Breast epithelium (tissue), 4 donors: ENCODE data around the gene PARVA. TPM values are rescaled to one million over a fixed set of nuclear protein-coding genes. Genes with fewer than 3 reads are reported as not detected.

Source experiments
- DNase-seq, 2 donors: peaks; one replicate each; pipeline ENCODE4 v3.0.0-alpha.2; 2019; ENCODE audit warnings: low spot score in 2 of 2
- H3K27ac ChIP-seq, 2 donors: fragments of 200-600 bp; sonication (generic) in 1 of 2; one replicate each; pipeline ENCODE4 v1.5.1; 2016 to 2019; ENCODE audit warnings: mild to moderate bottlenecking in 1 of 2
- H3K27me3 ChIP-seq, 2 donors: fragments of 200-600 bp; sonication (generic) in 1 of 2; one replicate each; pipeline versions ENCODE4 v1.5.1 to v1.6.0; 2017 to 2019; ENCODE audit warnings: control low read depth in 1 of 2, mild to moderate bottlenecking in 1 of 2
- H3K36me3 ChIP-seq: fragments of 200-600 bp; one replicate; pipeline ENCODE4 v1.5.1; 2019
- H3K4me1 ChIP-seq, 2 donors: fragments of 200-600 bp; sonication (generic); one replicate each; pipeline ENCODE4 v1.5.1; 2016 to 2019; ENCODE audit warnings: control low read depth in 1 of 2
- H3K4me3 ChIP-seq, 3 donors: fragments of 200-600 bp; sonication (generic); 1 replicate in 2 of 3; 2 replicates in 1 of 3; pipeline ENCODE4 v1.5.1; 2016 to 2019; ENCODE audit warnings: mild to moderate bottlenecking in 3 of 3, moderate library complexity in 2 of 3
- H3K9me3 ChIP-seq, 2 donors: fragments of 200-600 bp; sonication (generic) in 1 of 2; one replicate each; pipeline ENCODE4 v1.5.1; 2016 to 2019; ENCODE audit warnings: control low read depth in 1 of 2
- POLR2A ChIP-seq: fragments of 450-650 bp; IDR thresholded peaks from one replicate; pipeline ENCODE4 v1.6.1; 2016; ENCODE audit warnings: antibody characterized with exemption, mild to moderate bottlenecking, moderate library complexity
- POLR2AphosphoS5 ChIP-seq, 3 donors: sonication (generic); formaldehyde crosslinking; IDR thresholded peaks; one replicate each; pipeline ENCODE4 v1.6.1; 2017; ENCODE audit warnings: antibody characterized with exemption in 3 of 3
- intact Hi-C: fragments of 100-400 bp; cut with DNase I; formaldehyde crosslinking; loops from one replicate; pipeline ENCODE4 v1.15.1; 2023; ENCODE audit warnings: low total_unique reads
- total RNA-seq, 3 donors: library from RNA; depleted of rRNA; stranded (reverse); fragments of >200 nt; gene quantifications; one replicate each; pipeline ENCODE4 v1.1.0, GENCODE V29; 2016
- TF ChIP-seq, protein P1 (sequence below), 3 donors: fragments of 450-650 bp; IDR thresholded peaks; one replicate each; pipeline ENCODE4 v1.5.1; 2016 to 2017; ENCODE audit warnings: antibody characterized with exemption in 3 of 3, mild to moderate bottlenecking in 3 of 3, moderate library complexity in 3 of 3

PARVA gene
- total RNA-seq, 3 donors from 2014 or later = 50.5 to 109 (median 60.4) TPM

DNA sequence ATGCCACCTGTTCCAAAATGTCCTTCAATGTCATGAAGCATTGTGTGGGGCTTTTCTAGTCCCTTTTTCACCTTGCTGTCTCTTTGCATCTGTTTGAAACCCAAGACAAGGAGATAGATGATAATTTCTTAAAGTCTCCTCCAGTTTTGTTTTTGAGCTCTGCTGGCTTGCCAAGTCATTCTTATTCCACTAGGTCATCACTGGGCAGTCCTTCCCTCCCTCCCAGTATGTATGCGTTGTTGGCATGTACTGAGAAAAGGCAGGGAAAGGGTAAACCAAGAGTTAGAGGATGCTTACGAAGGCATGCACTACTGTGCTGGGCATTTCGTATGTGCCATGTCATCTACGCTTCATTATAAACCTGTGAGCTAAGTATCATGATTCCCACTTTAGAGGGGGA, 78.6 kb downstream of the PARVA start:
- Histone ChIP-seq H3K36me3 (no peaks in the 10 kb centered on the region), H3K4me1 (peaks cover 0 to 6% of the 10 kb centered on the region in 2 donors), H3K27me3 (no peaks in the 10 kb centered on the region), H3K4me3 (no peak overlapping the region), H3K27ac (no peak overlapping the region), H3K9me3 (no peaks in the 10 kb centered on the region)
- TF ChIP-seq, protein P1, sequence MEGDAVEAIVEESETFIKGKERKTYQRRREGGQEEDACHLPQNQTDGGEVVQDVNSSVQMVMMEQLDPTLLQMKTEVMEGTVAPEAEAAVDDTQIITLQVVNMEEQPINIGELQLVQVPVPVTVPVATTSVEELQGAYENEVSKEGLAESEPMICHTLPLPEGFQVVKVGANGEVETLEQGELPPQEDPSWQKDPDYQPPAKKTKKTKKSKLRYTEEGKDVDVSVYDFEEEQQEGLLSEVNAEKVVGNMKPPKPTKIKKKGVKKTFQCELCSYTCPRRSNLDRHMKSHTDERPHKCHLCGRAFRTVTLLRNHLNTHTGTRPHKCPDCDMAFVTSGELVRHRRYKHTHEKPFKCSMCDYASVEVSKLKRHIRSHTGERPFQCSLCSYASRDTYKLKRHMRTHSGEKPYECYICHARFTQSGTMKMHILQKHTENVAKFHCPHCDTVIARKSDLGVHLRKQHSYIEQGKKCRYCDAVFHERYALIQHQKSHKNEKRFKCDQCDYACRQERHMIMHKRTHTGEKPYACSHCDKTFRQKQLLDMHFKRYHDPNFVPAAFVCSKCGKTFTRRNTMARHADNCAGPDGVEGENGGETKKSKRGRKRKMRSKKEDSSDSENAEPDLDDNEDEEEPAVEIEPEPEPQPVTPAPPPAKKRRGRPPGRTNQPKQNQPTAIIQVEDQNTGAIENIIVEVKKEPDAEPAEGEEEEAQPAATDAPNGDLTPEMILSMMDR (IDR thresholded peaks at IDR 0.05) = no peak
- TF ChIP-seq POLR2A = no peak
- no peak for TF ChIP-seq POLR2AphosphoS5 (IDR thresholded peaks at IDR 0.05)
- intact Hi-C loops = no loop called here
- no peak for DNase-seq

DNA sequence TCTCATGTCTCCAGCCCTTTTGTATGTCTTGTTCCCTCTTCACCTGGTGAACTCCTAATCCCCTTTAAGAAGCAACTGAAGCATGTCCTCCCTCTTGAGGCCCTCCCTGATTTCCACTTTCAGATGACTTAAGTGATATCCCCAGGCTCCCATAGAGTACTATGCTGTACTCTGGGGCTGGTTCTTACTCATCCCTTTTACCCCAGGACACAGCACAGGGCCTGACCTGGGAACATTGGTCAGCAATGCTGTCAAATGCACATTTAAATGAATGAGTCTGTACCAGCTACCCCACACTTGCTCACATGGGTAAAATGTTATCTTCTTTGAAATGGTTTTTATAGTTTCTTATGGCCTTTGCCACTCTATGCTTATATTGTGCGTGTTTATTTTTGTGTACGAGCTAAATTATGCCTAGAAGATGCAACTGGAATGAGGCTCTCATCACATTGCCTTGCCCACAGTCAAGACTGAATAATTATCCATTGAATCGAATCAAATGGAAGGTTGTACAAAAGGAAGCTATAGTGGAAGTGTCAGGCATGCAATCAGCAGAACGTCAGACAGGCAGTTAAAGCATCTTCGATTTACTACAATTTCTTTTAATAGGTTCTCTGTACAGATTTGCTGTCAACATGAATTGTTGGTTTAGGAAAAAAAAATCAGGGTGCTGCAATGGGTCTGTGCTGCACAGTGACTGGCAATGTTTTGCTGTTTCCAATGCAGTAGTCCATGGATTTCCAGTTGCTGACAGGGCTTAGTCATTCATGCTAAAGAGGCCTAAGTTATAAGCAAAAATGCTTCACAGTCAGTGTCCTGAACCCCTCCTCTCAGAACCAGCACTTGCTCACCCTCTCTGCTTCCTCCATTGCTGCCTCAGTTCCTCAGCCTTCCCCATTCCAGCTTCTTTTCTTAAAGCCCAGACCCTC, 79.5 kb downstream of the PARVA start:
- no peak overlapping the region for H3K4me3 ChIP-seq
- H3K4me1 ChIP-seq = peaks cover 0 to 6% of the 10 kb centered on the region in 2 donors
- H3K36me3 ChIP-seq = no peaks in the 10 kb centered on the region
- peak overlapping the region in 1 of 2 donors; percentile 49 for H3K27ac ChIP-seq
- no peak for DNase-seq
- TF ChIP-seq POLR2AphosphoS5 (IDR thresholded peaks at IDR 0.05) = no peak
- TF ChIP-seq, protein P1 (IDR thresholded peaks at IDR 0.05) = no peak
- TF ChIP-seq POLR2A = no peak
- intact Hi-C loops = no loop called here
- no peaks in the 10 kb centered on the region for H3K27me3 ChIP-seq
- H3K9me3 ChIP-seq = no peaks in the 10 kb centered on the region

DNA sequence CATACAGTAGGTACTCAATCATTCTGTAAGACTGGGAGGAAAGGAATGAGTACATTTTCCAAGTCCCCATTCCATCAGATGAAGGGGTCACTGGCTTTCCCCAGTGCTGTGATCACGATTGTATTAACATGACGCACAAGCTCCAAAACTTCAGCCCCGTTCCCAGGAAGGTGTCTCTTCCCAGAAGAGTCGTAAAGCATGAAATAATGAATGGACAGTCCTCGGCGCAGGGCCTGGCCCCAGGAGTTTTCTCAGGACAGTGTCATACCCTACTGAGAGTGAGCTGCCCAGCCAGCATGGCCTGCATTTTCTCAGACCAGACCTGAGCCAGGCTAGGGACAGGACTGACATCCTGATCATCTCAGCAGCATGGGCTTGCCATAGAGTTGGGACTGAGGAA, 80.7 kb downstream of the PARVA start:
- Histone ChIP-seq H3K27ac (peak overlapping the region in 1 of 2 donors; percentile 49), H3K4me1 (peaks cover 0 to 6% of the 10 kb centered on the region in 2 donors), H3K27me3 (no peaks in the 10 kb centered on the region), H3K9me3 (no peaks in the 10 kb centered on the region), H3K4me3 (no peak overlapping the region), H3K36me3 (no peaks in the 10 kb centered on the region)
- DNase-seq = no peak
- intact Hi-C loops = no loop called here
- TF ChIP-seq, protein P1 (IDR thresholded peaks at IDR 0.05) = no peak
- TF ChIP-seq POLR2AphosphoS5 (IDR thresholded peaks at IDR 0.05) (no peak), POLR2A (no peak)

DNA sequence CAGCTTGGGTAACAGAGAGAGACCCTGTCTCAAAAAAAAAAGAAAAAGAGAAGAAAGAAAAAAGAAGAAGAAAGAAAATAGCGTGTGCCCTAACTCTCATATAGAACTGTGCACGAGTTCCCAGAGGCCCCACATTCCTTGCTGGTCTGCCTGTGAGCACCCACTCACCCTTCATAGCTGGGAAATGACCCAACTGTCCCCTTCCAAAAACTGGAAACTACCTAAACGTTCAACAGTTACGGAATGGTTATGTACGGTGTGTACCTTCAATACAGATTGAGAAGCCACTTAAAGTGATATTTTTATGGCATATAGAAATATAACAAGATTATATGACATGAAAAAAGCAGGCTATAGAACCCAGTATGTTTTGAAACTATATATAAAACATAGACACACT, 82.0 kb downstream of the PARVA start:
- no peak overlapping the region for H3K27ac ChIP-seq
- H3K36me3 ChIP-seq = no peaks in the 10 kb centered on the region
- no peak for DNase-seq
- intact Hi-C loops = no loop called here
- TF ChIP-seq POLR2AphosphoS5 (IDR thresholded peaks at IDR 0.05) = no peak
- TF ChIP-seq, protein P1 (IDR thresholded peaks at IDR 0.05) = no peak
- no peak for TF ChIP-seq POLR2A
- peaks cover 0 to 7% of the 10 kb centered on the region in 2 donors for H3K9me3 ChIP-seq
- H3K27me3 ChIP-seq = no peaks in the 10 kb centered on the region
- H3K4me1 ChIP-seq = peaks cover 0 to 6% of the 10 kb centered on the region in 2 donors
- no peak overlapping the region for H3K4me3 ChIP-seq

DNA sequence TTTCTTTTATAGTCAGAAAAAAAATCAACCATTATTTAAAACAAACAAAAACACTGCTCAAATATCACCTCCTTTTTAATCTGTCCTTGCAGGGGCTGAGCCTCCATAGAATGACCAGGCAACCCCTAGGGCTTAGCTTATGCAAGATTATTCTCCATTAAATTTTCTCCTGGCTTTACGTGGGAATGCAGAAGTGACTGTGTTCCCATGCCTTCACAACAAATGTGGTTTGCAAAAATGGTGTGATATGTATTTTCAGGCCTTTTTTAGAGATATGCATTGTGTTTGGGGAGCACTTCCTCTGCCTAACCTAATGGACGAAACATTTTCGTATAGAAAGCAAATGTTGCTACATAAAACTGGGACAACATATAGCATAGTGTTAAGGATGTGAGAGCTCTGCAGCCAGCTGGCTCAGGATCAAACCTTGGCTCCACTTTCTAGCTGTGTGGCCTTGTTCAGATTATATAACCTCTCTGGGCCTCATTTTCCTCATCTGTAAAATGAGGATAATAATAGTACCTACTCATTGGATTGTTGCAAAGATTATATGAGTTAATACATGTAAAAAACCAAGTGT, 82.6 kb downstream of the PARVA start:
- Histone ChIP-seq H3K4me3 (no peak overlapping the region), H3K27me3 (no peaks in the 10 kb centered on the region), H3K27ac (no peak overlapping the region), H3K4me1 (peaks cover 0 to 6% of the 10 kb centered on the region in 2 donors), H3K36me3 (no peaks in the 10 kb centered on the region), H3K9me3 (peaks cover 0 to 11% of the 10 kb centered on the region in 2 donors)
- TF ChIP-seq POLR2A = no peak
- TF ChIP-seq POLR2AphosphoS5 (IDR thresholded peaks at IDR 0.05) = no peak
- TF ChIP-seq, protein P1 (IDR thresholded peaks at IDR 0.05) = no peak
- intact Hi-C loops = no loop called here
- no peak for DNase-seq
